AG09319 (cell line): Measurements from ENCODE around the gene CD207.

ENCODE experiments used
- DNase-seq: peaks from one replicate; pipeline ENCODE4 v3.0.0-alpha.2; 2010; ENCODE audit warnings: low read depth; ENCODE audit errors: extremely low read depth
- CTCF ChIP-seq: IDR thresholded peaks from 2 replicates; pipeline ENCODE4 v1.5.1; 2011; ENCODE audit warnings: low read depth, mild to moderate bottlenecking, inconsistent platforms, low read length, moderate library complexity

Gene CD207

GRCh38 chr2:70834881-70835280 lies 735 bp downstream of the CD207 start:
- no peak for DNase-seq
- TF ChIP-seq CTCF = no peak

- TF ChIP-seq CTCF = no peak
- no peak for DNase-seq
These were observed 1.5 kb downstream of the CD207 start for GRCh38 chr2:70834106-70834505.

GRCh38 chr2:70833246-70833645 lies 2.4 kb downstream of the CD207 start:
- no peak for DNase-seq
- no peak for TF ChIP-seq CTCF

GRCh38 chr2:70832386-70832785 lies 3.2 kb downstream of the CD207 start:
- DNase-seq = no peak
- TF ChIP-seq CTCF = no peak

- TF ChIP-seq CTCF = no peak
- DNase-seq = no peak
These were observed 3.8 kb downstream of the CD207 start for GRCh38 chr2:70831861-70832260.

- DNase-seq = no peak
These were observed 5.2 kb downstream of the CD207 start for GRCh38 chr2:70830366-70830765.

GRCh38 chr2:70829916-70830315 lies 5.7 kb downstream of the CD207 start:
- DNase-seq = no peak
- TF ChIP-seq CTCF = no peak

More at GRCh38 chr2:70830366-70830765, 5.2 kb downstream of the CD207 start:
- no peak for TF ChIP-seq CTCF
